PC-3 (cell line): ENCODE results near the gene PXT1. TPM values are rescaled to one million over a fixed set of nuclear protein-coding genes. Genes with fewer than 3 reads are reported as not detected.

Experiments used
- ATAC-seq: fragments of 200-7000 bp; cut with Tn5 transposase; 2 replicates; pipeline ENCODE4 v1.9.1; 2020; ENCODE audit warnings: mild to moderate bottlenecking, moderate library complexity
- BruUV-seq: library from RNA; stranded (reverse); fragments of 400-500 nt; replicated peaks from 2 replicates; lab custom pipeline; 2021; lab: Mats Ljungman, UMichigan
- CTCF ChIA-PET: fragments of 300-600 bp; sonication (Branson Sonifier 250); formaldehyde crosslinking; loops from one replicate; lab custom pipeline; 2022; ENCODE audit warnings: antibody characterized with exemption; lab: Charles Lee
- POLR2A ChIA-PET: fragments of 300-600 bp; sonication (Branson Sonifier 250); formaldehyde crosslinking; loops from one replicate; lab custom pipeline; 2022; ENCODE audit warnings: antibody characterized with exemption; ENCODE audit not compliant: unreplicated experiment; lab: Charles Lee
- DNase-seq: peaks from one replicate; pipeline ENCODE4 v3.0.0-alpha.2; 2015
- H2AFZ ChIP-seq: fragments of 300-600 bp; sonication (generic); 2 replicates; pipeline ENCODE4 v1.6.0; 2016; ENCODE audit warnings: antibody characterized with exemption, low read length
- H3F3A ChIP-seq: fragments of 300-600 bp; sonication (generic); one replicate; pipeline ENCODE4 v1.6.0; 2017; ENCODE audit warnings: antibody characterized with exemption, low read length, control low read depth, mild to moderate bottlenecking; ENCODE audit not compliant: unreplicated experiment
- H3K27ac ChIP-seq: fragments of 300-600 bp; sonication (generic); 2 replicates; pipeline ENCODE4 v1.5.1; 2016; ENCODE audit warnings: mild to moderate bottlenecking, low read length
- H3K27me3 ChIP-seq: fragments of 300-600 bp; sonication (generic); 2 replicates; pipeline ENCODE4 v1.6.1; 2016; ENCODE audit warnings: low read length, mixed read lengths
- H3K36me3 ChIP-seq: fragments of 300-600 bp; sonication (generic); 2 replicates; pipeline ENCODE4 v1.6.1; 2016; ENCODE audit warnings: low read depth, mixed run types, low read length, mixed read lengths
- H3K4me1 ChIP-seq: fragments of 300-600 bp; sonication (generic); 2 replicates; pipeline ENCODE4 v1.5.1; 2016; ENCODE audit warnings: low read length; ENCODE audit not compliant: insufficient read depth
- H3K4me2 ChIP-seq: fragments of 300-600 bp; sonication (generic); 2 replicates; pipeline ENCODE4 v1.6.0; 2016; ENCODE audit warnings: low read length
- H3K4me3 ChIP-seq: fragments of 300-600 bp; sonication (generic); 2 replicates; pipeline ENCODE4 v1.5.1; 2016; ENCODE audit warnings: mild to moderate bottlenecking, low read length, mixed read lengths
- H3K79me2 ChIP-seq: fragments of 300-600 bp; sonication (generic); 2 replicates; pipeline ENCODE4 v1.6.1; 2017; ENCODE audit warnings: low read length, mixed read lengths
- H3K9ac ChIP-seq: fragments of 300-600 bp; sonication (generic); 2 replicates; pipeline ENCODE4 v1.6.0; 2016; ENCODE audit warnings: mild to moderate bottlenecking, low read length
- H3K9me2 ChIP-seq: fragments of 300-600 bp; sonication (generic); replicated peaks from 2 replicates; pipeline ENCODE4 v1.6.1; 2016; ENCODE audit warnings: mixed run types, low read length, mixed read lengths
- H3K9me3 ChIP-seq: fragments of 300-600 bp; sonication (generic); 2 replicates; pipeline ENCODE4 v1.6.1; 2016; ENCODE audit warnings: low read length, mixed read lengths
- H4K20me1 ChIP-seq: fragments of 300-600 bp; sonication (generic); 2 replicates; pipeline ENCODE4 v1.6.1; 2016; ENCODE audit warnings: low read length, mixed read lengths
- CTCF ChIP-seq: fragments of 300-600 bp; sonication (generic); conservative IDR thresholded peaks from 2 replicates; pipeline ENCODE4 v1.5.1; 2017; ENCODE audit warnings: antibody characterized with exemption, low read depth, mild to moderate bottlenecking, low read length
- EZH2 ChIP-seq: fragments of 300-600 bp; sonication (generic); IDR thresholded peaks from one replicate; pipeline ENCODE4 v1.6.1; 2017; ENCODE audit warnings: antibody characterized with exemption, mild to moderate bottlenecking, low read length; ENCODE audit not compliant: unreplicated experiment
- EZH2phosphoT487 ChIP-seq: fragments of 300-600 bp; sonication (generic); IDR thresholded peaks from 2 replicates; pipeline ENCODE4 v1.6.1; 2018; ENCODE audit warnings: mild to moderate bottlenecking, antibody characterized with exemption, low read length, borderline replicate concordance
- intact Hi-C: fragments of 100-400 bp; cut with micrococcal nuclease; formaldehyde crosslinking; loops from 2 replicates; pipeline ENCODE4 v1.9.0; 2023
- total RNA-seq: library from RNA; depleted of rRNA; stranded (reverse); fragments of >200 nt; gene quantifications from 2 replicates; pipeline ENCODE4 v1.2.3, GENCODE V29; 2014

PXT1 gene
- total RNA-seq, 1 experiment from 2014 or later = not detected

DNA sequence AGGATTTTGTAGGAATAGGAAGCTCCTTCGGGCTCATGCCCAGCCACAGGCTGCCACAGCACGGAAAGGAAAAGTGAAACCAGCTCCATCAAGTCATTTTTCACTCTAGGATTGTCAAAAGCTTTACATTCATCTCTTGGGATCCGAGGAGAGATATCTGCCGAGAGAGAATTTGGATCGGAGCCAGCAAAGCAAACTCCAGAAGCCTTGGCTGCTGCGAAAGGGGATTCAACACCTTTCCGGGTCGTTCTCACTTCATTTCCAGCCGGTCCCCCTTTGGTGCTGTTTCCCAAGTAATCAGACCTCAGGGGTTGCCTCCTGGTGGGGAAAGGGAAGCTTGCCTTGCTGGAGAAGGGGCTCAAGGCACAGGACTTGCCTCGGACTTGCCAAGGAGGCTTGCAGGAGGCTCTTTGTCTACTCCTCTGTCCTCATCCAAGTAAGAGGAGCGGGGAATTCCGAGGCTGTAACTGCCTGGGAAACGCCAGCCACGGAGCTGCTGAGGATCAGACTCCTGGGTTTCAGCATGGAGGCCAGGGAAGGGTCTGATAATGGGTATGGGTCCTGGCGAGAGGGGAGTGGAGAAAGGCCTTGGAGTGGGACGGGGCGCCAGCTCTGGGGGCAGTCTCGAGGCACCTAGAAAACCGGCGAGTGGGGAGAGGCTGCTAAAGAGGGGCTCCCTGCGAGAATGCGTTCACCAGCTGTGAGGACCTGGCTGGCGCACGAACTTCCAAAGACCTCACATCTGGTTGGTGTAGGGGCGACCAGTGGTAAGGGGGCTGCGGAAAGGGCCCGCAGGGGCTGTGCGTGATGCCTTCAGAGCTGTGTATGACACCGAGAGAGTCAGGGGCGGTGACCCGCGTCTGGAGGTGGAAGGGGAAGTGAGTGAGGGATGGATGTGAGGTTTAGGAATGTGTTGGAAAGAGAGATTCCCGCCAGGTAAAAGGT is 55.9 kb downstream of the PXT1 start:
- H3F3A ChIP-seq = no peaks in the 10 kb centered on the region
- no peaks in the 10 kb centered on the region for H3K9me3 ChIP-seq
- peak overlapping the region; percentile 96 for H3K4me2 ChIP-seq
- ATAC-seq (peak; percentile 39), DNase-seq (peak; percentile 40)
- peaks cover 24% of the 10 kb centered on the region for H3K27me3 ChIP-seq
- peak overlapping the region; percentile 86 for H2AFZ ChIP-seq
- H3K9ac ChIP-seq = peak overlapping the region; percentile 2; the same call in 1 of the 2 replicates
- H3K27ac ChIP-seq = no peak overlapping the region
- TF ChIP-seq EZH2 (no peak), CTCF (no peak), EZH2phosphoT487 (no peak)
- peaks cover 12% of the 10 kb centered on the region for H3K4me1 ChIP-seq
- H3K4me3 ChIP-seq = peak overlapping the region; percentile 72
- H3K36me3 ChIP-seq = no peaks in the 10 kb centered on the region
- POLR2A ChIA-PET = no interaction called here
- no TSS peak for BruUV-seq
- CTCF ChIA-PET = interaction anchor here (0.6 kb wide), 1 partner anchor 100 kb away, joined by 10 read pairs; no protein-coding TSS in a partner anchor
- intact Hi-C loops = no loop called here
- no peaks in the 10 kb centered on the region for H4K20me1 ChIP-seq
- no peaks in the 10 kb centered on the region for H3K9me2 ChIP-seq
- H3K79me2 ChIP-seq = no peaks in the 10 kb centered on the region

DNA sequence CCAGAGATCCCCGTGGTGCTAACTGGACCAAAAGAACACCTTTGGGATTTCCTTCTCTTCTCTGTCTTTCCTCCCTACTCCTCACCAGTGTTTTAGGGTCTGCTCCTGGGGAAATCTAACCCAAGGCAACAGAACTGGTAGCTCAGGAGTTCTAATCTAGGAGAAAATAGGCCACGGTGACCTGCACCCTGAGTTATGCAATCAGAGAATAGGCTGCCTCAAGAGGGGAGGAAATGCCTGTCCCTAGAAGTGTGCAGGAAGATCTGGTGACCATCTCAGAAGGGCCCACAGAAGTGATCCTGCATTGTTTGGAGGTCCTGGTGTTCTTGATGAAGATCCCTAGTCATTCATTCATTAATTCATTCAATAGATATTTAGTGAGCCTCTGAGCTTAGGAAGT is 58.6 kb downstream of the PXT1 start:
- ChIA-PET POLR2A (no interaction called here), CTCF (no interaction called here)
- TF ChIP-seq EZH2 (no peak), EZH2phosphoT487 (no peak), CTCF (no peak)
- no TSS peak for BruUV-seq
- Histone ChIP-seq H3K79me2 (no peaks in the 10 kb centered on the region), H3K27me3 (peaks cover 24% of the 10 kb centered on the region), H3K9ac (no peak overlapping the region), H3K4me1 (peaks cover 12% of the 10 kb centered on the region), H3K36me3 (no peaks in the 10 kb centered on the region), H3K9me2 (no peaks in the 10 kb centered on the region), H3K9me3 (no peaks in the 10 kb centered on the region), H4K20me1 (no peaks in the 10 kb centered on the region), H3F3A (no peaks in the 10 kb centered on the region), H2AFZ (no peak overlapping the region), H3K4me3 (no peak overlapping the region), H3K4me2 (no peak overlapping the region), H3K27ac (no peak overlapping the region)
- DNase-seq = no peak
- intact Hi-C loops = no loop called here
- ATAC-seq = no peak

DNA sequence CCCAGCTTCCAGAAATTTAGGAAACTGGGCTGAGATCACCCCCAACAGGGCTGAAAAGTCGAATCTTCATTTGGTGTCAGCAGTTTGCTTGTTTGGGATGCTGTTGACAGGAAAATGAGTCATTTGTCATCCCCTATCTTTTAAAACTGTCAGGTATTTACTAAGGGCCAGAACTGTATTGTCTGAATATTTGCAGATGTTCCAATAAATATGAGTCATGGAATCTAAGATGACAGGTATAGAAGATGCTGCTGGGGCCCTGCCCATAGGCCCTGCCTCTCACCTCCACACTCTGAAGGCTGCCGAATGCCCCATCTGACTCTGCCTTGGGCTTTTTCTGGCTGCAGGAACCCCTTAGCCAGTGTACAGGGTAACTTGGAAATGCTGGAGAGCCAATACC is 59.0 kb downstream of the PXT1 start:
- H3K9me3 ChIP-seq = no peaks in the 10 kb centered on the region
- peaks cover 12% of the 10 kb centered on the region for H3K4me1 ChIP-seq
- ChIA-PET POLR2A (no interaction called here), CTCF (no interaction called here)
- no peaks in the 10 kb centered on the region for H4K20me1 ChIP-seq
- TF ChIP-seq EZH2phosphoT487 = no peak
- TF ChIP-seq CTCF = no peak
- no peak for TF ChIP-seq EZH2
- H3K36me3 ChIP-seq = no peaks in the 10 kb centered on the region
- H3K9me2 ChIP-seq = no peaks in the 10 kb centered on the region
- BruUV-seq = no TSS peak
- peaks cover 24% of the 10 kb centered on the region for H3K27me3 ChIP-seq
- H3K9ac ChIP-seq = no peak overlapping the region
- no peak overlapping the region for H3K27ac ChIP-seq
- H3K4me2 ChIP-seq = no peak overlapping the region
- peak; percentile 82 for ATAC-seq
- H3K4me3 ChIP-seq = no peak overlapping the region
- H3F3A ChIP-seq = no peaks in the 10 kb centered on the region
- intact Hi-C loops = no loop called here
- no peaks in the 10 kb centered on the region for H3K79me2 ChIP-seq
- H2AFZ ChIP-seq = no peak overlapping the region
- DNase-seq = peak; percentile 83
